Mucosa of rectum (tissue), 2 donors: ENCODE data around the gene AP5S1.

Experiments used
- H3K27ac ChIP-seq, 2 donors: one replicate each; pipeline ENCODE4 v1.7.0; 2013; ENCODE audit warnings: inconsistent platforms in 2 of 2, low read depth in 2 of 2, low read length in 2 of 2
- H3K27me3 ChIP-seq, 2 donors: one replicate each; pipeline ENCODE4 v1.7.0; 2013; ENCODE audit warnings: low read length in 2 of 2; ENCODE audit not compliant: control insufficient read depth in 2 of 2, insufficient read depth in 2 of 2
- H3K36me3 ChIP-seq, 2 donors: one replicate each; pipeline ENCODE4 v1.7.0; 2013; ENCODE audit warnings: low read length in 2 of 2; ENCODE audit not compliant: control insufficient read depth in 2 of 2, insufficient read depth in 2 of 2
- H3K4me1 ChIP-seq, 2 donors: one replicate each; pipeline ENCODE4 v1.7.0; 2013; ENCODE audit warnings: low read length in 2 of 2, mild to moderate bottlenecking in 1 of 2; ENCODE audit not compliant: control insufficient read depth in 2 of 2, insufficient read depth in 2 of 2
- H3K4me3 ChIP-seq, 2 donors: one replicate each; pipeline ENCODE4 v1.7.0; 2013; ENCODE audit warnings: low read length in 2 of 2
- H3K9ac ChIP-seq, 2 donors: one replicate each; pipeline ENCODE4 v1.7.0; 2013; ENCODE audit warnings: low read length in 2 of 2, low read depth in 1 of 2, mild to moderate bottlenecking in 1 of 2
- H3K9me3 ChIP-seq, 2 donors: one replicate each; pipeline ENCODE4 v1.7.0; 2013; ENCODE audit warnings: low read length in 2 of 2; ENCODE audit not compliant: control insufficient read depth in 2 of 2
- donor health status: healthy.
- donor health status: Normal muscosa, but diverticular disease.

Gene AP5S1

DNA sequence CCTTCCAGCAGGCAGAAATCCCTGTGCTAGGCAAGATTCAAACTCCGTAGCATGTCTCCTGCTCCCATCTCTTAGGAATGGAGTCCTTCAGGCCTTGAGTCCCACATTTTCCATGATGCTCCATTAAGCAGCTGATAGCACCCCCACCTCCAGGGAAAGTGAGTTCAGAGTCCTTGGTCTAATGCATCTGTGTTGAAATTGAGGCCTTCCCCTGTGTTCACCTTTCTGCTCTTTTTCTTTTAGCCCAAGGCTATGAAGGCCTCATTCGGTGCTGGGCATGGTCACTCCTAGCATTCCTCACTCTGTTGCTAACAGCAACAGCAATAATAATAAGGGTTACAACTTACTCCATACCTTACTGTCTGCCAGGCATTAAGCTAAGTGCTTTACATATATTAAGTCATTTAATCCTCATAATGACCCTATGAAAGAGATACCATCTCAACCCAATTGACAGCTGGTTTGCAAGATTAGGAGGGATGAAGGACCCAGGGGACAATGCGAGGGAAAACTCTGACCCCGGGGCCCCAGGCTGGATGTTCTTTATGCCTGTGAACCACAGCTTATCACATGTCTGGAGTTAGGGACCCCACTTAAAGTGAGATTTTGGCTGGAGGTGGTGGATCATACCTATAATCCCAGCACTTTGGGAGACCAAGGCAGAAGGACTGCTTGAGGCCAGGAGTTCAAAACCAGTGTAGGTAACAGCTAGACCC, 51.4 kb downstream of the AP5S1 start:
- Histone ChIP-seq H3K27ac (no peak overlapping the region), H3K9me3 (no peaks in the 10 kb centered on the region), H3K4me1 (peaks cover 3 to 8% of the 10 kb centered on the region in 2 donors), H3K4me3 (no peak overlapping the region), H3K27me3 (no peaks in the 10 kb centered on the region), H3K9ac (no peak overlapping the region), H3K36me3 (peaks cover 29 to 62% of the 10 kb centered on the region in 2 donors)

GRCh38 chr20:3873507-3873906, 53.2 kb downstream of the AP5S1 start:
- no peak overlapping the region for H3K4me3 ChIP-seq
- H3K4me1 ChIP-seq, result peaks cover 3 to 8% of the 10 kb centered on the region in 2 donors
- H3K9ac ChIP-seq, result no peak overlapping the region
- no peaks in the 10 kb centered on the region for H3K9me3 ChIP-seq
- H3K27ac ChIP-seq, result no peak overlapping the region
- H3K27me3 ChIP-seq, result no peaks in the 10 kb centered on the region
- H3K36me3 ChIP-seq, result peaks cover 21 to 49% of the 10 kb centered on the region in 2 donors

DNA sequence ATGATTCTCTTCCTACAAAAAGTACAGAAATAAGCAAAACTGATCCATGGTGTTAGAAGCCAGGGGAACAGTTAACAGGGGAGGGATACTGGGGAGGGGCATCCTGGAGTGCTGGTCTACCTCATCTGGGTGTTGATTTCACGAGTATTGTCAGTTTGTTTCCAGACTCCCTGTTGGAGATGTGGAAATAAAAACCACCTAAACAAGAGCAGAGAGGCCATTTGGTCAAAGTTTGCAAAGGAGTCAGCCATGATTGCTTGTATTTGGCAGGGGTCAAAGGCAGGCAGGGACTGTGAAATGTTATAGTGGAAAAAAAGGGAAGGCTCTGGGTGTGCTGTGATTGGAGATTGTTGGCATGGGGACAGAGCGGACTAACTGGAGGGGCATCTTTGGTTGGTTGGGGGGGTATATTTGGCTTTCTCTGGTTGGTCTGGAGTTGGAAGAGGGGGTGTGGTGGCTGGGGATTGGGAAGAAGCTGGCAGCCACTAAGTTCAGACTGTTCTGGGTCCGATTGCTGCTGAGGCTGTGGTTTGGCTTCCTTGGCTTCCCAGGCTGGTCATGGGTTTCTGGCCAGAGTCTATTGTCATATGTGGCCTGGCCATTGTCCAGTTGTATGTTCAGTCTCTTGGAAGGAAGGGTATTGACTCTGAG, 54.0 kb downstream of the AP5S1 start:
- Histone ChIP-seq H3K27ac (no peak overlapping the region), H3K4me3 (no peak overlapping the region), H3K9ac (no peak overlapping the region), H3K9me3 (no peaks in the 10 kb centered on the region), H3K36me3 (peaks cover 21 to 47% of the 10 kb centered on the region in 2 donors), H3K4me1 (peaks cover 3 to 8% of the 10 kb centered on the region in 2 donors), H3K27me3 (no peaks in the 10 kb centered on the region)

DNA sequence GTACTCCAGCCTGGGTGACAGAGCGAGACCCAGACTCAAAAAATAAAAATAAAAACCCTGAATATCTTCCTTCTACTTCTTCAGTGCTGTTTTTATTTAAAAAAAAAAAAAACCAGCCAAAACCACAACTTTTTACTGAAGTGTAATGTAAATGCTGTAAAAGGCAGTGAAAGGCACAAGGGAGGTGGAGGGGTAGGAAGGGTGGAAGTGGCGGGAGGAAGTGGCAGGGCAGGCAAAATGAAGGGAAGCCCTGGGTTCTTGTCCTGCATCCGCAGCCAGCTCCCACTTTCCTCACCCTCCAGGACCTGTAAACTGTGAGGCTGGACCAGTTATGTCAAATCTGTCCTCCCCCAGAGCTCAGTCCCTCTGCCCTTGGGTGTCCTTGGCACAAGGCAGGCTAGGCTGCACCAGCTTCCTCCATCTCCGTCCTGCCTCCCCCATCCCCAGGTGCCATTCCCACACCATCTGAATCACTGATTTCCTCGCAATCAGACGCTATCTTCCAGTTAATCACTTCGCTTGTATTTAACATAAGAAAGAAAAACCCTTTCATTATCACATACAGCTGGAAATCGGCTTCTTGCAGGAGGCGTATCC, 55.1 kb downstream of the AP5S1 start:
- no peak overlapping the region for H3K4me3 ChIP-seq
- H3K9me3 ChIP-seq, result no peaks in the 10 kb centered on the region
- no peaks in the 10 kb centered on the region for H3K27me3 ChIP-seq
- H3K27ac ChIP-seq, result no peak overlapping the region
- H3K9ac ChIP-seq, result no peak overlapping the region
- H3K4me1 ChIP-seq, result no peaks in the 10 kb centered on the region
- H3K36me3 ChIP-seq, result peaks cover 21 to 42% of the 10 kb centered on the region in 2 donors

- no peak overlapping the region for H3K27ac ChIP-seq
- H3K9me3 ChIP-seq, result no peaks in the 10 kb centered on the region
- H3K4me1 ChIP-seq, result no peaks in the 10 kb centered on the region
- H3K4me3 ChIP-seq, result no peak overlapping the region
- peaks cover 21 to 41% of the 10 kb centered on the region in 2 donors for H3K36me3 ChIP-seq
- no peak overlapping the region for H3K9ac ChIP-seq
- H3K27me3 ChIP-seq, result no peaks in the 10 kb centered on the region
Measured at GRCh38 chr20:3876000-3876399, 55.7 kb downstream of the AP5S1 start.

DNA sequence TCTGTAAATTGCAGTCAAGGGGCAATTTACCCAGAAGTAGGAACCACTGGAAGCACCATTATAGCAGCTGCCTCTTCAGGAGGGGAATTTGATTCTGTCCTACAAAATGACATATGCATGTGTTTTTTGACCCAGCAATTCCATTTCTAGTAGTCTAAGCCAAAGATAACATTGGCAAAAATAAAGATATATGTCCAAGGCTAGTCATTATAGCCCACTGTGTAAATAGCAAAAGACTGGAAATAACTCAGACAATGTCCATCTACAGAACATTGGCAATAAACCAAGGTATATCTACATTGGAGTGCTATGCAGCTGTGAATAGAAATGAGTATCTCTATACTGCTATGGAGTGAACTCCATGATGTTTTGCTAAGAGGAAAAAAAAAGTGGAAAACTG, 56.3 kb downstream of the AP5S1 start:
- H3K27me3 ChIP-seq, result no peaks in the 10 kb centered on the region
- peaks cover 14 to 36% of the 10 kb centered on the region in 2 donors for H3K36me3 ChIP-seq
- H3K27ac ChIP-seq, result no peak overlapping the region
- no peak overlapping the region for H3K9ac ChIP-seq
- no peaks in the 10 kb centered on the region for H3K4me1 ChIP-seq
- no peak overlapping the region for H3K4me3 ChIP-seq
- H3K9me3 ChIP-seq, result no peaks in the 10 kb centered on the region
